ENCODE measurements around the gene KCNA2.

DNA sequence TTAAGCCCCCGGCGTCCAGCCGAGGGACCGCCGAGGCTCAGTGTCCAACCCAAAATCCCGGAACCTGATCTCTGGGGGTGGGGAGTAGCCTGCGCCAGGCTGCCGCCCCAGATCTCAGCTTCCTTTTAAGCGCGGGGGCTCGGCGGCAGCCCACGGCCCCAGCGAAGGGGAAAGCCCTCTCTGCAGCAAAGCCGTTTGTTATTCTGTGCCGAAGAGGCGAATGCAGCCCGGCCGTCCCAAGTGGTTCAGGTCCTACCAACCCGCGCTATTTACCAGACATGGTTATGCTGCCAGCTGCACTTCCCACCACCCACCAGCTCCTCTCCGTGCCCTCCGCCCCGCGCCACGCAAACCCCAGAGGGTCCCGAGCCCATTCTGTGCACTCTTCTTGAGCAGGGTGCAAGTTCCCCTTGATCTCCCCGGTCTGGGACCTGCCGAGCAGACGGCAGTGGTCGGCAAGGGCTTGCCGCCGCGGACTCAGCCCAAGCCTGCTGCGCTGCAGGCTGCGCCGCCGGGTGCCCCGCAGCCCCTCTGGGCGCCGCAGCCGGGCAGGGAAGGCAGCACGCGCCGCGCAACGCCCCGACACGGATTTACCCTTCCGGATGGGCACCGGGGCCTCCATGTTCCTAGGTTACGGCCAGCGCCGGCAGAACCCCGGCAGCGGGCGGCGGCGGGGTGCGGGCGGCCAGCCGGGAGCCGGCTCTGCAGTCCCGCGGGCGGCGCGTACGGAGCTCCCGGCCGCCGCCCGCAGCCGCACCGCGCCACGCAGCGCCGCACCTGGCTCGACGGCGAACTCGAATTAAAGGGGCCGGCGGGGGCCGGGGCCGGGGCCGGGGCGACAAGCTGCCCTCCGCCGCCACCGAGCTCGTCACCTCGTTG, 738 bp upstream of the KCNA2 start:
- no peak for TF ChIP-seq CTCF (IDR thresholded peaks at IDR 0.05)
- TF ChIP-seq SIN3A (IDR thresholded peaks at IDR 0.05; ENCODE audit: borderline replicate concordance, insufficient read depth, low read depth, low read length) = no peak

All from Panc1 (cell line).